Activated CD4-positive, alpha-beta T cell treated with anti-CD3 and anti-CD28 coated beads, Interleukin-2, amount 50 U/mL, for 16 hours (primary cell): ENCODE measurements around the gene TMC8.
A peak's percentile ranks its signal among the peaks of the same experiment; 100 is the strongest.
"Not testable (repeated sequence)": the region's sequence is repeated elsewhere in the genome, so short reads cannot be mapped to it uniquely, and the experiment has no call there.

Experiments used
- DNase-seq: peaks from one replicate; pipeline ENCODE4 v3.0.0-alpha.2; 2020

The TMC8 gene

DNA sequence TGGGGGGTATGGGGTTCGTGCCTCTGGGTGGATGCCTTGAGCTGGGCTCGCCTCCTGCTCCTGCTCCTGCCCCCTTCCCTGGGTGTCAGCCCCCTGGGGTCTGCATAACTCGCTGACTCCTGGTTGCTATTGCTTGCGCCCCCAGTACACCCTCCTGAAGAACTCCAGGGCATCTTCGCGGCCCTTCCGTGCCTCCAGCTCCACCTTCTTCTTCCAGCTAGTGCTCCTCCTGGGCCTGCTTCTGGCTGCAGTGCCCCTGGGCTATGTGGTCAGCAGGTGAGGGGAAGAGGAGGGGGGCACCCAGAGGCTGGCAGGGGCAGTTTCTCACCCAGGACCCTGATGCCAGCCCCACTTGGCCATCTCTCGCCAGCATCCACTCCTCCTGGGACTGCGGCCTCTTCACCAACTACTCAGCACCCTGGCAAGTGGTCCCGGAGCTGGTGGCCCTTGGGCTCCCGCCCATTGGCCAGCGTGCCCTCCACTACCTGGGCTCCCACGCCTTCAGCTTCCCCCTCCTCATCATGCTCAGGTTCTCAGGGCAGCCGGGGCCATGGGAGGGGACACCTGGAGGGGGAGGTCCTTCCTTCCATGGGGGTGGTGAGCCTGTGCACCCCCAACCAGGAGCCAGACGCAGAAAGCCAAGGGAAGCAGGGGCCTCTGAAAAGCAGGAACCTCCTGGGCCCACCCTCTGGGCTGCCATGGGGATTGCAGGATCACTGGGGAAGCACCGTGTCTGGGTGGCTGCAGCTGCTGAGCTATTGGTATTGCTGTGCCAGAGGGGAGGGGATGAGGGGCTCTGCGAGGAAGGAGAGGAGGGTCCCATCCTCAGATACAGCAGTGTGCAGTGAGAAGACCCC is 7.9 kb downstream of the TMC8 start:
- DNase-seq, result no peak

- not testable (repeated sequence) for DNase-seq
Measured at GRCh38 chr17:78139861-78140168, 9.2 kb downstream of the TMC8 start.

- peak; percentile 99 for DNase-seq
Measured at GRCh38 chr17:78140169-78141051, 9.8 kb downstream of the TMC8 start.

GRCh38 chr17:78141437-78142118 is 11.0 kb downstream of the TMC8 start:
- DNase-seq, result no peak

DNA sequence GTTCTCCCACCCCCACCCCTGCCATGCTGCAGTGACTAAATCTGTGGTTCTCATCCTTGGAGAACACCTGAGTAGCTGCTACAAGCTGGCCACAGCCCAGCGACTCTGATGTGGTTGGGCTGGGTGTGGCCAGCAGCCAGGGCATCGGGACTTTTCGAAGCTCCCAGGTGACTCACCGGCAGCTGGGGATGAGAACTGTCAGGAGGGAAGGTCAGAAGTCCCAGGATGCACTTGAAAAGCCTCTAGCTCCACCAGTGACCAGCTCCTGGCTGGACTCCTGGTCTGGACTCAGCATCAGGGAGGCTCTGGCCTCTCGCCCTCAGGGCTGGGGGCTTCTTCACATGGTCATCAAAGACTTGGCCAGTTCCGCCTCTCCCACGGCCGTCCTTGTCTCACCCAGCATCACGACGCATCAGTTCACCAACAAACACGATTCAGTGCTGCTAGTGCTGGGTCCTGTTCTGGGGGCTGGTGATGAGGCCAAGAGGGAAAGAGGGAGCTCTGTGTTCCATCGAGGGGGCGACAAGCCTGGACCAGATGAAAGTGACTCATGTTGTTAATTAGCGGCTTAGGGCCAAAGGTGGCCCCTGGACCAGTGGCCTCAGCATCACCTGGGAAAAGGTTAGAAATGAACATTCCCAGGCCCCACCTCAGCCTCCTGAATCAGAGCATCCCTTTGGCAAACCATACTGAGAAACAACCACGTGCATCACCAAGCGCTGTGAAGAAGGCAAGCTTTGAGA is 11.7 kb downstream of the TMC8 start:
- DNase-seq, result no peak

DNA sequence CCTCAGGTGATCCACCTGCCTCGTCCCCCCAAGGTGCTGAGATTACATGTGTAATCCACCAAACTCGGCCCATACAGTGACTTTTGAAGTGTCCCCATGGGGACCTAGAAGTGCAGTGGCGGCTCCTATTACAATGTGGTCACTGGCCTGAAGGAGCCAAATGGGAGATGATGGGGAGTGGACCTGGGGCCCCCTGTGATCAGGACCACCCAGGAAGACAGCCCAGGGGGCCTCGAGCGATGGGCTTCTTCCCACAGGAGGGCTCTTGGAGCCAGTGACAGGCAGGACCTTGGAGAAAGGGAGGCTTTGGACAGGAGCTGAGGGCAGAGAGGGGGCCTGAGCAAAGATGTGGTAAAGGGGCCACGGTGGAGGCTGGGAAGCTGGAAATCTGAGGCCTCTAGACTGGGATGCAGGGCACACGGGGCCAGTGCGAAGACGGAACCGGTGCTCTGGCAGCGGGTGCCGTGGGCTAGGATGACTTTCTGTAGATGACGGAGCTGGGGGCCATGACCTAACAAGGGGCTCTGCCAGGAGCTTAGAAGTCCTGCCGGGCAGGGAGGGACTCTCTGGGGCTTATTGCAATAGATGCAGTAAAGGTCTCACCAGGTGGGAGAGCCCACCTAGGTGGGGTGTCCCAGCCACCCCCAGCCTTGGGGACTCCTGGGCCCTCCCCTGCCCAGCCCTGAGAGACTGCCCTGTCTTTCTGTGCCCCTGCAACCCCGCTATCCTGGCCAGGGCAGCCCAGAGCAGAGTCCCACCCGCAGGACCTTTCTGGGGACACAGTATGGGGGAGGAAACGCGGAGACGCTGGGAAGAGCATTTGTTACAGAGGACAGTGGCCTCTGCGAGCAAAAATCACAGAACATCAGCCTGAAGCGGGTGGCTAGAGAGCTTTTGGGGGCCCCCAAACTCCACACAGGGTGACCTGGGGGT is 12.9 kb downstream of the TMC8 start:
- no peak for DNase-seq

DNA sequence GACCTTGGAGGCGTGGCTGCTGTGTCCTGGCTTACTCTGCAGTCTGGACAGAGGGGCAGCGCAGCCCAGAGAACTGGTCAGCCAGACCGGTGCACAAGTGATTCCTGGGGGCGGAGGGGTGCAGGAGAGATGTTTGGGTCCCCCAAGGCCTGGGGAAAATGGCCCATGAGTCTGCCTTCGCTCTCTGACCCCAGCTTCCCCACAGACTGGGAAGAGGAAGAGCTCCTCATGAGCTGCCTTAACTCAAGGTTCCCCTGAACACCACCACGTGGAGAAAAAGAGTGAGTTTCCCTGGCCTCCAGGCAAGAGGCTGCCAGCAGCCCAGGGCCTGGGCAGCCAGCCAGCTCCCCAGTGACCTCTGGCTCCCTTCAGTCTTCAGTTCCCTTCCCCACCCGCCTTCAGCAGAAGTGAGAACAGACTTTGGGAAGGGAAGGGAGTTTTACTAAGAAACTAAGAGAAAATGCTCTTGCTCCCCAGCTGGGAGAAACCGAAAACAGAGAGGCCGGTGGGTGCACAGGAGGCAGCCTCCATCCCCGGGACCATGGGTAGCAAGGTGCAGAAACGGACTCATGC is 13.7 kb downstream of the TMC8 start:
- no peak for DNase-seq

GRCh38 chr17:78144736-78145641 is 14.4 kb downstream of the TMC8 start:
- no peak for DNase-seq

DNA sequence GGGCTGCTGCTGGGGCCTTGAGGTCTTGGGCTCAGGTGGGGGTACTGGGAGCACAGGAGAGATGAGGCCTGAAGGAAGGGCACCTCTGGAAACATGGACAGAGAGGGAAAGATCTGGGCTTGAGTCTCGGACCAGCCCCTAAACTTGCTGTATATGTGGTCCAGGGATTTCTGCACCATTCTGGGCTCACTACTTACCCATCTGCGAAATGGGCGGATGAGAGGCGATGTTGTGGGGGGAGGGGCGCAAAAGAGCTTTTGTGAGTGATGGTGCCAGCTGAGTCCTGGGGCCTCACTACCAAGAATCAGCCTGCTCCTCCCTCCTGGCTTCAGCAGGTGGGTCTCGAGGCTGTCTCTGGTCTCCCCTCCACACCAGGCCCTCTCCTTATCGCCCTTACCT is 15.9 kb downstream of the TMC8 start:
- DNase-seq, result no peak

DNA sequence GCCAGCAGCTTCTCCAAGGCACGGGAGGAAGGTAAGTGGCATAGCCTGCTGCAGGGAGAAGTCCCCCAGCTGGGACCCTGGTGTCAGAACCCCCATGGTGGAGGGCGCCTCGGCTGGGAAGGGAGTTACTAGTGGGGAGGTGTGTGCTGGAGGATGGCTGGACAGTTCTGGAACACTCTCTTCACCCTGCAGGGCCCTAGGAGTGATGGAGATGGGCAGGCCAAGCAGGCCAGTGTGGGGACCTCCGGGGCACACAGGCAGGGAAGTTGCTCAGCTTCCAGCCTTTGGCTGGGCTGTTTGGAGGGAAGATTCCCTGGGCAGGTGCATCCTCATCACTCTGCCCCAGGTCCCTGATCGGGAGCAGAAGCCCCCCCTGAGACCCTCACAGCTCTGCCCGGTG is 16.3 kb downstream of the TMC8 start:
- no peak for DNase-seq

DNA sequence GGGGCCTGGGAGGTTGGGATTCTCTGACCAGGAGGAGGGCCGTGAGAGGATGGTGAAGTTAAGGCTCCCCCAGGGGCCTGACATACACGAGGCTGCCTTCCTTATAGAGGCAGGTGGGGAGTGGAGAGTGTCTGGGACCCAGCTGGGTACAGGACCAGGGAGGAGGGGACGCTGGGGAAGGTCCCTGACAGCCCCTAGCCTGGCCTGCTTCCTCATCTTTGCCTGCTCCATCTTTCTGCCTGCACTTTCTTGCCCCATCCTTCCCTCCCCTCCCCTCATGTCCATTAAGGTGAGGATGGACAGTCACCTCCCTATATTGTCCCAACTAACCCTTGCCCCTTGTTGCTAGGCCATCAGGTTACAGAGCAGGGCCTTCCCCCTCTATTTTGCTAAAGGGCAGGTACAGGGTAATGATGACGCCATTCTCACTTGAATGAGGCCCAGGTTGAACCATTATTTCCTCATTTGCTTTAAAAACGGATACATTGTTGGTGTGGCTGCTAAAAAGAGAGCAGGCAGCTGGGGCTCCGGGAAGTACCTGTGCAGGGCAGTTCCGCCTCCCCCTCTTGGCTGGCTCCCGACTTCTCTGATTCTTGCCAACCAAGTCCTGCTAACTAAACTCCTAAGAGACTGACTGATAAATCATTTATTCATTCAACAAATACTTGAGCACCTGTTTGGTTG is 16.9 kb downstream of the TMC8 start:
- no peak for DNase-seq

DNA sequence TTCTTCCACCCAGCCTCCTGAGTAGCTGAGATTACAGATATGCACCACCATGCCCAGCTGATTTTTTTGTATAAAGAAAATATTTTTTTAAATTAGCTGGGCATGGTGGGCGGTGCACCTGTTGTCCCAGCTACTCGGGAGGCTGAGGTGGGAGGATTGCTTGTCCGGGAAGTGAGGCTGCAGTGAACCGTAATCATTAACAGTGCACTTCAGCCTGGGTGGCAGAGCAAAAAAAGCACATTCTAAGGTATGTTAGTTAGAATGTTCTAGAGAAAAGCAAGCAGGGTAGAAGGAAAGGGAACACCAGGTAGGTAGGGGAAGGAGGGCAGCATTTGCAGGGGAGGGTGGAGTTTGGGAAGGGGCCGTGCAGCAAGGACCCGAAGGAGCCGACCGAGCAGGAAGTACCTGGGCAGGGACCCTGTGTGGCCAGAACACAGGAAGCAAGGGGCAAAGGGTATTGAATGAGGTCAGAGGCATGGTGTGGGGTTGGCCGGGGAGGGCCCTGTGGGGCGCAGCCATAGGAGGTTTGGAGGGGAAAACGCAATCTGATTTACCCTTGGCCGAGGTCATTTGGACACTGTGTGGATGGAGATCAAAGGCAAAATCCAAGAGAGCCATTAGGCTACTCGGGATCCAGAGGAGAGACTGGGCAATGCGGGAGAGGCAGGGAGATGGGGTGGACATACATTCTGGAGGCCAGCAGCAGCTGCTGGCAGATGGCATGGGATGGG is 17.9 kb downstream of the TMC8 start:
- DNase-seq, result no peak

DNA sequence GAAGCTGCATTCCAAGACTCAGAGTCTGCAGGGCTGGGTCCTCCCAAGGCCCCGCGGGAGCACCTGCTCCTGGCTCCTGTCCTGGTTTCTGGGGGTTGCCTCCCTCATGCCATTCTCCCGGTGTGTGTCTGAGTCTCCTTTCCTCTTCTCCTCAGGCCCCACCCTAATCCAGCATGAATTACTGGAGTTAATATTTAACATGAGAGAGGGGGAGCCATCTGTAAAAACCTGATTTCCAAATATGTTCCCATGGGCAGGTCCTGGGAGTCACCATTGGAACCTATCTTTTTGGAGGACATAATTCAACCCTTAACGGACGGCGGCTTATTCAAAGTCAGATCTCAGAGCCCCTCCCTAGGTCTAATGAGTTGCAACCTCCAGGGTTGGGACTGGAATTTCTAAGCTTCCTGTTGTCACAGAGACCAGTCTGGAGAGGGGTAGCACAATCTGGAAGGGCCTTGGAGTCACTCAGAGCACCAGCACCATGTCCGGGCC is 21.0 kb downstream of the TMC8 start:
- no peak for DNase-seq

GRCh38 chr17:78154903-78155811 is 24.6 kb downstream of the TMC8 start:
- DNase-seq, result peak; percentile 51

GRCh38 chr17:78159575-78160158 is 29.1 kb downstream of the TMC8 start:
- DNase-seq, result peak; percentile 60

- DNase-seq, result no peak
Measured at GRCh38 chr17:78163881-78164747, 33.5 kb downstream of the TMC8 start.
